Measurements from ENCODE around the gene MEN1. TPM values are rescaled to one million over a fixed set of nuclear protein-coding genes. Genes with fewer than 3 reads are reported as not detected.
"Not testable (repeated sequence)": the region's sequence is repeated elsewhere in the genome, so short reads cannot be mapped to it uniquely, and the experiment has no call there.

Gene MEN1
- total RNA-seq, 1 donor from 2014 or later: 23.5 TPM

DNA sequence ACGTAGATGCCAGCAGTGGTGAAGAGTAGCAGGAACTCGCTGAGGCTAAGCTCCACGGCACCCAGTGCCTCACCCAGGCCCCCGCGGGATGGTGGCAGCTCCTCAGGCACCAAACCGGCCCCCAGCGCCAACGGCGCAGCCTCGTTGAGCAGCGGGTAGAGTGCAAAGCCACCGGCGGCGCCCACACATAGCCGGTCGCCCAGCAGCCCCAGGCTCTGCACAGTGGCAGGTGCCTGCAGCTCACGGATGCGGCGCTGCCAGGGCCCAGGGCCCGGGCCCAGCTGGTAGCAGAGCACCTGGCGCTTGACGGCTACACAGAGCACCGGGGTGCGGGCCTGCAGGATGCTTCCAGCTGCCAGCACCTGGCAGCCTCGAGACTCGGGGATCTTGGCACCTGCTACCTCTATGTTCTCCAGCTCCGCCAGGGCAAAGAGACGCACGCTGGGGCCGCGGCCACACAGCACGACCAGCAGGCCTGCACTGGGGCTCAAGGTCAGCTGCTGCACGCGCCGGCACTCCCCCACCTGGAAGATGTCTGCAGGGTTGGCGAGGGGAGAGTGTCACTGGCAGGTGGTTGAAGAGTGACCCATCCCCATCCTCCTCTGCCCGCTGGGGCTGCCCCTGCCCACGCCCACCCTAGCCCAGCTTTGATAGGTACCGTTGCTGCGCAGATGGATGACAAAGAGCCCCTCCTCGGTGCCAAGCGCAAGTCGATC lies 19.3 kb upstream of the MEN1 start:
- no peak for TF ChIP-seq CTCF (conservative IDR thresholded peaks at IDR 0.05; ENCODE audit: low read depth, low read length)
- H3K4me3 ChIP-seq (ENCODE audit: low read depth, low read length): no peak overlapping the region
- no peak for DNase-seq (ENCODE audit: low read depth)

DNA sequence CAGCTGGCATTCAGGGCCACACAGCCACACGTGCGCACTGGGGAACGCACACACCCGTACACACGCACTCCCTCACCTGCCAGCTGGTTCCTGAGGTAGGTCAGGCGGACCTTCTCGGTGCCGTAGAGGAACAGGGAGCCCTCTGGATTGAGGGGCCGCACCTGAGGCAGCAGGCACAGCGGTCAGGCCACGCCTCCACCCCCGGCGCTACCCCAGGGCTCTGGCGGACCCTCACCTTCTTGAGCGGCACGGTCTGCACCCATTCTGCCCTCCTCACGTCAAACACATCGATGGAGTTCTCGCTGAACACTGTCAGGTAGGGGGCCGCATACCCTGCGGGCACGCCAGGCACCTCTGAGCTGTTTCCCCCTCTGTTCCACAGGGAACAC lies 17.1 kb upstream of the MEN1 start:
- H3K4me3 ChIP-seq (ENCODE audit: low read depth, low read length): no peak overlapping the region
- TF ChIP-seq CTCF (conservative IDR thresholded peaks at IDR 0.05; ENCODE audit: low read depth, low read length): no peak
- DNase-seq (ENCODE audit: low read depth): no peak

GRCh38 chr11:64826578-64827450 lies 16.5 kb upstream of the MEN1 start:
- no peak for TF ChIP-seq CTCF (conservative IDR thresholded peaks at IDR 0.05; ENCODE audit: low read depth, low read length)
- H3K4me3 ChIP-seq (ENCODE audit: low read depth, low read length): no peak overlapping the region
- no peak for DNase-seq (ENCODE audit: low read depth)

- DNase-seq (ENCODE audit: low read depth): no peak
- TF ChIP-seq CTCF (conservative IDR thresholded peaks at IDR 0.05; ENCODE audit: low read depth, low read length): no peak
- H3K4me3 ChIP-seq (ENCODE audit: low read depth, low read length): no peak overlapping the region
These were observed 15.7 kb upstream of the MEN1 start for GRCh38 chr11:64826062-64826461.

GRCh38 chr11:64823568-64824119 lies 13.3 kb upstream of the MEN1 start:
- no peak for TF ChIP-seq CTCF (conservative IDR thresholded peaks at IDR 0.05; ENCODE audit: low read depth, low read length)
- DNase-seq (ENCODE audit: low read depth): no peak
- no peak overlapping the region for H3K4me3 ChIP-seq (ENCODE audit: low read depth, low read length)

DNA sequence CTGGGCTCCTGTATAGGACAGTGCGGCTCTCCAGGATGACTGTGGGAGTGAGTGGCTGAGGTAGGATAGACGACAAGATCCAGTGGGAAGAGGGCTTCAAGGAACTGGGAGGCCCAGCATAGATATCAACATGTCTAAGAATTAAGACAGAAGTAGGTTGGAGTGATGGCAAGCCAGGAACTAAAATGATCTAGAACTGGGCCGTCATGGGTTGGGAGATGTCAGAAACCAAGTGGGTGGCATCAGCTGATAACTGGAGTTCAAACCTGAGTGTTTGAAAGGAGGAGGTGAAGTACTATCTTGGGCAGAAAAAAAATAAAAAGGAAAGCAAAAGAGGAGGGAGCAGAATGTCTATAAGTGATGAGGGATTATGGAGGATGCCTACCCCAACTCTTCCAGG lies 7.1 kb upstream of the MEN1 start:
- TF ChIP-seq CTCF (conservative IDR thresholded peaks at IDR 0.05; ENCODE audit: low read depth, low read length): no peak
- no peak for DNase-seq (ENCODE audit: low read depth)
- no peak overlapping the region for H3K4me3 ChIP-seq (ENCODE audit: low read depth, low read length)

- H3K4me3 ChIP-seq (ENCODE audit: low read depth, low read length); DNase-seq (ENCODE audit: low read depth): not testable (repeated sequence)
These were observed 5.1 kb upstream of the MEN1 start for GRCh38 chr11:64815433-64815832.

Data from epithelial cell of proximal tubule (primary cell).